ENCODE results near the gene ENO2. TPM values are rescaled to one million over a fixed set of nuclear protein-coding genes. Genes with fewer than 3 reads are reported as not detected.
"Not testable (repeated sequence)": the region's sequence is repeated elsewhere in the genome, so short reads cannot be mapped to it uniquely, and the experiment has no call there.

Gene ENO2
- total RNA-seq (2014; rRNA removed) (30.2 and 35.2 TPM in 2 replicates), Bru-seq, nascent RNA (percentile 69 among the genes with signal in this experiment), BruChase-seq, experiment 1, labeled RNA remaining after a 6-hour chase (percentile 87 among the genes with signal in this experiment), BruChase-seq, experiment 2, labeled RNA remaining after a 2-hour chase (percentile 82 among the genes with signal in this experiment)
- long read RNA-seq, transcript ENO2-205 (11 exons, 2,827 nt), result minor isoform, 15 of 145 reads
- long read RNA-seq, transcript ENO2-201 (12 exons, 2,423 nt), result major isoform, 71 of 145 reads
- long read RNA-seq, transcript ENO2-211 (12 exons, 2,549 nt), result minor isoform, 9 of 145 reads
- long read RNA-seq, partial matches to known transcripts, result 19 of 145 reads
- long read RNA-seq, other reads (novel, unspliced or antisense), result 31 of 145 reads

DNA sequence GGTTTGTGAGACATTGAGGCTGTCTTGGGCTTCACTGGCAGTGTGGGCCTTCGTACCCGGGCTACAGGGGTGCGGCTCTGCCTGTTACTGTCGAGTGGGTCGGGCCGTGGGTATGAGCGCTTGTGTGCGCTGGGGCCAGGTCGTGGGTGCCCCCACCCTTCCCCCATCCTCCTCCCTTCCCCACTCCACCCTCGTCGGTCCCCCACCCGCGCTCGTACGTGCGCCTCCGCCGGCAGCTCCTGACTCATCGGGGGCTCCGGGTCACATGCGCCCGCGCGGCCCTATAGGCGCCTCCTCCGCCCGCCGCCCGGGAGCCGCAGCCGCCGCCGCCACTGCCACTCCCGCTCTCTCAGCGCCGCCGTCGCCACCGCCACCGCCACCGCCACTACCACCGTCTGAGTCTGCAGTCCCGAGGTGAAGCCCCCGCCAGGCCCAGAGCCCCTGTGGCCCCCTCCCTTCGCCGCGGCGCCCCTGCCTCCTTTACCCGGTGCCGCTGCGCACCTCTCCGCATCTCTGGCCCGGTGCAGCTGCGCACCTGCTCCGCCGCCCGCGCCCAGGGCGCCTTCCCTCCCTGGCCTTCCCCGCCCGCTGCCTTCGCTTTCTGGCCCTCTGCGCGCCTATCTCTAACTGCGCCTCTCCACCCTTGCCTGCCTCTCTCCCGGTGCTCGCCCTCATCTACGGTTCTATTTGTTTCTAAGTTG lies at the start of gene ENO2:
Gene ENO2, plus strand, starts transcription at position 335 of the 701 bp plus-strand sequence. CDS start 1,253 bp downstream, outside the sequence.
- Histone ChIP-seq H3K9me2 (replicated peaks; ENCODE audit: low read length) (no peaks in the 10 kb centered on the region), H3F3A (ENCODE audit: low read length, unreplicated experiment) (no peaks in the 10 kb centered on the region), H3K9ac (ENCODE audit: low read length) (peak within 1 kb of the TSS; percentile 55), H4K20me1 (ENCODE audit: low read length) (no peaks in the 10 kb centered on the region), H3K79me2 (ENCODE audit: low read length) (peaks cover 15% of the 10 kb centered on the region), H3K4me2 (ENCODE audit: low read length) (peak within 1 kb of the TSS; percentile 95), H3K27ac (ENCODE audit: low read length) (no peak within 1 kb of the TSS), H3K4me1 (ENCODE audit: insufficient read depth, low read length) (0 out of 2 replicates have a peak, but pooled peaks cover 4% of the 10 kb centered on the region), H3K36me3 (ENCODE audit: low read depth, low read length) (no peaks in the 10 kb centered on the region), H2AFZ (ENCODE audit: low read length) (peak within 1 kb of the TSS; percentile 84), H3K4me3 (ENCODE audit: low read length) (peak within 1 kb of the TSS; percentile 75), H3K9me3 (ENCODE audit: low read length) (no peaks in the 10 kb centered on the region), H3K27me3 (ENCODE audit: low read length) (no peaks in the 10 kb centered on the region)
- CTCF ChIA-PET, result no interaction called here
- ATAC-seq, result peak; percentile 87
- BruUV-seq (replicated peaks), result no TSS peak
- TF ChIP-seq EZH2phosphoT487 (IDR thresholded peaks at IDR 0.05; ENCODE audit: borderline replicate concordance, low read length), result no peak
- no peak for TF ChIP-seq CTCF (conservative IDR thresholded peaks at IDR 0.05; ENCODE audit: low read depth, low read length)
- TF ChIP-seq EZH2 (IDR thresholded peaks at IDR 0.05; ENCODE audit: low read length, unreplicated experiment), result no peak
- POLR2A ChIA-PET (ENCODE audit: unreplicated experiment), result interaction anchor here (0.7 kb wide), 1 partner anchor 30 kb away, joined by 4 read pairs; the partner anchor contains the start of gene C12orf57
- DNase-seq, result peak; percentile 55
- intact Hi-C loops (cut with micrococcal nuclease), result no loop called here

- ATAC-seq; POLR2A ChIA-PET (ENCODE audit: unreplicated experiment); H3K4me3 ChIP-seq (ENCODE audit: low read length); BruUV-seq (replicated peaks); H3K9ac ChIP-seq (ENCODE audit: low read length); H3K4me2 ChIP-seq (ENCODE audit: low read length); H3K27ac ChIP-seq (ENCODE audit: low read length); DNase-seq; H3K9me3 ChIP-seq (ENCODE audit: low read length); H3K9me2 ChIP-seq (replicated peaks; ENCODE audit: low read length); H2AFZ ChIP-seq (ENCODE audit: low read length); CTCF ChIA-PET; H3K27me3 ChIP-seq (ENCODE audit: low read length); H3F3A ChIP-seq (ENCODE audit: low read length, unreplicated experiment): not testable (repeated sequence)
- Histone ChIP-seq H4K20me1 (ENCODE audit: low read length) (peaks cover 21% of the 10 kb centered on the region), H3K79me2 (ENCODE audit: low read length) (peaks cover 28% of the 10 kb centered on the region), H3K36me3 (ENCODE audit: low read depth, low read length) (peaks cover 27% of the 10 kb centered on the region), H3K4me1 (ENCODE audit: insufficient read depth, low read length) (peaks cover 22% of the 10 kb centered on the region)
- intact Hi-C loops (cut with micrococcal nuclease), result loop anchor here (5.0 kb wide), 1 partner anchor 62 kb away; the partner anchor contains the start of gene ATN1
Measured at GRCh38 chr12:6865307-6865706, 49.1 kb upstream of the ENO2 start.

DNA sequence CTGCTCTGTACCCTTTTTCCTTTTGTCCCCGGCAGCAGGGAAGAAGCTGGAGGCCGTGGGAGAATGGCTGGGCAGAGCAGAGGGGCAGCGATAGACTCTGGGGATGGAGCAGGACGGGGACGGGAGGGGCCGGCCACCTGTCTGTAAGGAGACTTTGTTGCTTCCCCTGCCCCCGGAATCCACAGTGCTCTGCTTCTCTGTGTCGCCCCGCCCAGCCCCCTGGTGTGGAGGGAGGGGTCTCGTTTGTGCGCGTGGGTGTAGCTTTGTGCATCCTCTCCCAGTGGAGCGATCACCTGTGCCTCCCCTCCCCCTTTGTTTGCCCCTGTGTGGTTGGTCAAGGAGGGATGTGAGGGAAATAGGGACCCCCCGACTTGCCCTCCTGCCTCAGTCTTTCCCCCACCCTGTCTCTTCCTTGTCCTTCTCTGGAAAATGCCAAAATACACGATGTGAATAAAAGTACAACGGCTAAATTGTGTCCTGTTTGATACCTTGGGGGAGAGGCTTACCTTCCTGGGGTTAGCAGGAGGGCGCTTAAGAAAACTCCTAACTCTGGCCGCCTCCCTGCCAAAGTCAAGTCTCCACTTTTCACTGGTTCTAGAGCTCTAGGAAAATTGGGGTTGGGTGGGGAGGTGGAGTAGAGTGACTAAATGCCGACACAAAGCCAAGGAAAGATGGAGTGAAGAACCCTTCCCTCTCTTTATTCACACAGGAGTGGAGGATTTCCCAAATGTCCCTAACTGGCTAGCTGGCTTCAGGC lies 48.0 kb upstream of the ENO2 start:
- DNase-seq (no peak), ATAC-seq (no peak)
- Histone ChIP-seq H3K9me3 (ENCODE audit: low read length) (no peaks in the 10 kb centered on the region), H3K27me3 (ENCODE audit: low read length) (no peaks in the 10 kb centered on the region), H2AFZ (ENCODE audit: low read length) (peak overlapping the region; percentile 86), H3K4me2 (ENCODE audit: low read length) (peak overlapping the region; percentile 98), H3K4me3 (ENCODE audit: low read length) (peak overlapping the region; percentile 73), H4K20me1 (ENCODE audit: low read length) (peaks cover 23% of the 10 kb centered on the region), H3K36me3 (ENCODE audit: low read depth, low read length) (peaks cover 28% of the 10 kb centered on the region), H3K9ac (ENCODE audit: low read length) (0 out of 2 replicates have a peak overlapping the region, but pooled peaks have one; percentile 20), H3K9me2 (replicated peaks; ENCODE audit: low read length) (no peaks in the 10 kb centered on the region), H3K4me1 (ENCODE audit: insufficient read depth, low read length) (peaks cover 30% of the 10 kb centered on the region), H3F3A (ENCODE audit: low read length, unreplicated experiment) (no peaks in the 10 kb centered on the region), H3K27ac (ENCODE audit: low read length) (0 out of 2 replicates have a peak overlapping the region, but pooled peaks have one; percentile 9), H3K79me2 (ENCODE audit: low read length) (peaks cover 28% of the 10 kb centered on the region)
- POLR2A ChIA-PET (ENCODE audit: unreplicated experiment), result interaction anchor here (0.5 kb wide), 2 partner anchors 7 to 231 kb away, joined by 3 to 16 read pairs; partner anchors contain the start of gene LPAR5
- intact Hi-C loops (cut with micrococcal nuclease), result loop anchor here (5.0 kb wide), 1 partner anchor 61 kb away; the partner anchor contains the start of gene ATN1
- CTCF ChIA-PET, result no interaction called here
- BruUV-seq (replicated peaks), result no TSS peak
- no peak for TF ChIP-seq EZH2 (IDR thresholded peaks at IDR 0.05; ENCODE audit: low read length, unreplicated experiment)
- no peak for TF ChIP-seq CTCF (conservative IDR thresholded peaks at IDR 0.05; ENCODE audit: low read depth, low read length)
- TF ChIP-seq EZH2phosphoT487 (IDR thresholded peaks at IDR 0.05; ENCODE audit: borderline replicate concordance, low read length), result no peak
